GM21526 (cell line): Measurements from ENCODE around the gene MLLT10.
"Not testable (repeated sequence)": the region's sequence is repeated elsewhere in the genome, so short reads cannot be mapped to it uniquely, and the experiment has no call there.

Source experiments
- ATAC-seq: cut with Tn5 transposase; IDR thresholded peaks from one replicate; pipeline ENCODE4 v1.9.1; 2021; ENCODE audit warnings: moderate library complexity; ENCODE audit not compliant: unreplicated experiment, low FRiP score

Gene MLLT10

DNA sequence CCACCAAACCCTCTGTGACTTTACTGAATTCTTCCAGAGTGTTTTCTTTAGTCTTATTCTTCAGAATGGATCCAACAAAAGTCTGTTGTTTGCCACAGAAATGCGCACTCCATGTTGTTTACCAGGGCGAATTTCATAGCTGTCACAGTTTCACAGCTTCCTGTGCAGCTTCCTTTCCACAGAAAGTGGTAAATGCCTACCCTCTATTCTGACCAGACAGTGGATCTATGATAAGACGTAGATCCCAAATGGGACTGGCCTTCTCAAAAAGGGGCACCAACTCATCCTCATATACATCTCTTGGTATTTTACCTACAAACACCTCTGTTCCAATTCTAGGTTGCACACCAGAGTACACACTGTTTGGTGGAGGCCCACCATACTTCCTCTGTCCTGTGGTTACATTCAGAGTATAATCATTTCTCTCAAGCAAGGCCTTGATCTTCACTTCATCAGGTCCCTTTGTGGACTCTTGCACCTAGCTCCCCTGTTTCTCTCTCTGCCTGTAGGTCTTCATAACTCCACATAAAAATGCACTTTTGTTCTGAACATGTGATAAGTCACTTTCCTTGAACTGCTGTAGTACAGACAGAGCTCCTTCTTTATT, 91.7 kb downstream of the MLLT10 start:
- no peak for ATAC-seq

DNA sequence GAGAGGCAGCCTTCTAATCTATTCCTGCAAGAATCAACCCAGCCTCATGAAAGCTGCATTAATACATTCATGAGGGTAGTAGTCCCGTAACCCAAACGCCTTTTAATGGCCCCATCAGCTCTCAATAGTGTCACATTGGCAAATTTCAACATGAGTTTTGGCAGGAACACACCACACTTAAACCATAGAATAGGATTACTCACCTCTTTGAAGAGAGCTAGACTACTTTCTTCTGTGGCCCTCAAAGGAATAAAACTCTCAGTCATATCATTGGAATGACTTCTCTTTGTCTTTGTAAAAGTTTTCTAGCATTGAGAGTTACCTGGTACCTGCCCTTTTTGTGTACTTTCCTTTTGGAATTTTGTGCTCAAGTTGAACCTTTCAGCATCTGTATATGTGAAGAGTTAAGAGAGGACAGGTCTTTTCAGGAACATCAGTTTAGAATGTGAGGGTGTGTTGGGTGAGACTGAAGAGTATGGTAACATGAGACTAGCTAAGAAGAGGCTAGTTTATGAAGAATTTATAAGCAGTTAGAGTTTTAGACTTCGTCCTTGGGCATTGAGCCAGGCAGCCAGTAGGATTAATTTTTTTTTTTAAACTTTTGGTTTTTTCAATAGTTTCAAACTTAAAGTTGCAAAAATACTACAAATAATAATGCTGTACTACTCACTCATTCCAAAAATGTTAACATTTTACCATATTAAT, 92.6 kb downstream of the MLLT10 start:
- no peak for ATAC-seq

GRCh38 chr10:21627331-21627730, 93.3 kb downstream of the MLLT10 start:
- ATAC-seq, result no peak

DNA sequence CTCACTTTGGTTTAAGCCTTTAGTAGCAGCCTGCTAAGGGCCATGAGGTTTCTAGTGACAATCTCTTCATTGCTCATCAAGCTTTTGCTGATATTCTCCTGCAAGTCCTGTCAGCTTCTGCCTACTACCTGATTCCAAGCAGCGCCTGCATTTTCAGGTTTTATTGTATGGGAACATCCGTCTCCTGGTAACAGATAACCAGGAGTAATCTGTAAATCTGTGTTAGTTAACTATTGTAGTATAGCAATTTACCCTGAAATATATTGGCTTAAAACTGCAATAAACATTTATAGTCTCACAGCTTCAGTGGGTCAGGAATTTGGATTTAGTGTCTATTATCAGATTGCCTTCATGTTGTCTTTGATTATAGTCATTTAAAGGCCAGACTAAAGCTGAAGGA, 94.0 kb downstream of the MLLT10 start:
- no peak for ATAC-seq

DNA sequence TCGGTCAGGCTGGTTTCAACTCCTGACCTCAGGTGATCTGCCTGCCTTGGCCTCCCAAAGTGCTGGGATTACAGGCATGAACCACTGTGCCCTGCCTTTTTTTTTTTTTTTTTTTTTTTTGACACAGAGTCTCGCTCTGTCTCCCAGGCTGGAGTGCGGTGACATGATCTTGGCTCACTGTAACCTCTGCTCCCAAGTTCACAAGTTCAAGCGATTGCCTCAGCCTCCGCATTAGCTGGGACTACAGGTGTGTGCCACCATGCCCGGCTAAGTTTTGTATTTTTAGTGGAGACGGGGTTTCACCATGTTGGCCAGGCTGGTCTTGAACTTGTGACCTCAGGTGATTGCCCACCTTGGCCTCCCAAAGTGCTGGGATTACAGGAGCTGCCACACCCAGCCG, 94.6 kb downstream of the MLLT10 start:
- ATAC-seq, result not testable (repeated sequence)

DNA sequence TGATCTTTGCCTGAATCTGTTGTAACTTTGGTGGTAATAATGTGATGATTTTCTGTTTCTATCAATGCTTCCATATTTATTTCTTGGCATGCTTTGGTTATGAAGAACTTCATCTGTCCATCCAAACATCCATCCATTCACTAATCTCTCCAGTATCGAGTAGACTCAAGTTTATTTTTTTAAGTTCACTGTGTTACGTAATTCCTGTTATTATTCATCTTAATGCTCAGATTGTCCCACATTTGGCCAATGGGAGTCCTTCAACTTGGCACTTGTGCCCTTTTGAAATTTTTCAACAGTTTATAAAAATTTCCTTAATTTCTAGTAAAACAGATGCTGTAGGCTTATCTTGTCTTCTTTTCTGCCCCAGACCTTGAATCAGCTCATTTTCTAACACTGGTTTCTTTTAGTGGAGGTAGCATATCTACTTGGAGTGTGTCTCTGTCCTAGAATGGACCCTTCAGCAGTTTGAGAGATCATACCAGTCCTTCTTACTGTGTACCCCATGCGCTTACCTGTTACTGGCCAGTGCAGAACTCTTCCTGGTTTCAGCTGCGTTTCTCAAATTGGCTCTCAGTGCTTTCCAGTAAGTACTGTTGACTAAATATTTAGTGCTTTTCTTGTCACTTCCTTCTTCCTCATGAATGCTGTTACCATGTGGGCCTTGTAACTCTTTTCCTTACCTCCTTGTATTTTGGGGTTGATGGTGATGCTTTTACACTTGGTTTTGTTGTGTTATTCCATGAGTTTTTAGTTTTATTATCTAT, 100.8 kb downstream of the MLLT10 start:
- no peak for ATAC-seq

- ATAC-seq, result no peak
Measured at GRCh38 chr10:21637795-21638194, 103.8 kb downstream of the MLLT10 start.

DNA sequence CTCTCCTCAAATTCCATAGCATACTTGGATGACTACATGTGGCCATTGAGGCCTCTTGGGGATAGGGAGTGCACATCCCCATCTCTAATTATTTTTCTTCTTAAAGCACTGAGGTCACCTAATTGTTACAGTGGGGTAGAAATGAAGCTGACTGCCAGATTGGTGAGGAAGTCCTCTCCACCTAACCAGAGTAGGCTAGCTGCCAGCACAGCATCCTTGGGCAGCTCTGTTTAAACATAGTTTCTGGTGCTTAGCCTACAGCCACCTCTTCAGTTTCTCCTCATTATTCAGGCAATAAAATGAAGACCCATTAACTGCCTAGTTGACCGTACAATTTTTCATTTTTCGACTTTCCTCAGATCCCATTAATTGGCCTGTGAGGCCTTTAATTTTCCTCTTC, 104.6 kb downstream of the MLLT10 start:
- ATAC-seq, result no peak

DNA sequence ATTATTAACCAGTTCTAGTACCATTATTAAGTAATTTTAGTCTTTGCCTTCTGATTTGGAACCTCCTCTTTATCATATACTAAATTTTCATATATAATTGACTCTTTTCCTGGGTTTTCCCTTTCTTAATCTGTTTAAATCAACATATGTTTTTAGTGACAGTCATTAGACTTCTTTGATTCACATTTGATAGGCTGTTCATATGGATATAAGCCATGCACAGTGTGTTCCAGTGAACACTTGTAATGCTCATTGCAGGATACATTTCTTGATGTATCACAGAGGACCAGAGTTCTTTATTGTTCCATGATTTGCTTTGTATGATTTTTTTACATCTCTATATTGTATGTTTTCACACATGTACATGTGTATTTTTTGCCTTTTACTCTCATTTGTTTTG, 114.0 kb downstream of the MLLT10 start:
- no peak for ATAC-seq

GRCh38 chr10:21649454-21649872, 115.4 kb downstream of the MLLT10 start:
- no peak for ATAC-seq

DNA sequence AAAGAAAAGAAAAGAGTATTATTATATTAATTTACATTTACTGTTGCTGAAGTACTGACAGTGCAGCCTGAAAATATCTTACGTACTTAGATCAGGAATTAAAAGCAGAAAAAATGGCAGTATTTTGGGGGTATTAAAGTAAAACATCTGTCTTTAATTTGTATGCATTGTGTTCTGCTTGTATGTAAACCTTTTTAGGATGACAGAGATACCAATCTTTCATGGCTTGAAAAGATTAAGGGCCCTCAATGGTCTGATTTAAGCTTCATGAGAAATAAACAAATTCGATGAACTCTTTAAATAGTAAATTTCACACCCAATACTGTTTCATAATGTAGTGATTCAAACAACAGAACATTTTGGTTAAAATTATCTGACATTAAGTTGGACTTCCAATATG, 116.3 kb downstream of the MLLT10 start:
- ATAC-seq, result no peak

- no peak for ATAC-seq
Measured at GRCh38 chr10:21655236-21655635, 121.2 kb downstream of the MLLT10 start.

- no peak for ATAC-seq
Measured at GRCh38 chr10:21655687-21656086, 121.7 kb downstream of the MLLT10 start.

DNA sequence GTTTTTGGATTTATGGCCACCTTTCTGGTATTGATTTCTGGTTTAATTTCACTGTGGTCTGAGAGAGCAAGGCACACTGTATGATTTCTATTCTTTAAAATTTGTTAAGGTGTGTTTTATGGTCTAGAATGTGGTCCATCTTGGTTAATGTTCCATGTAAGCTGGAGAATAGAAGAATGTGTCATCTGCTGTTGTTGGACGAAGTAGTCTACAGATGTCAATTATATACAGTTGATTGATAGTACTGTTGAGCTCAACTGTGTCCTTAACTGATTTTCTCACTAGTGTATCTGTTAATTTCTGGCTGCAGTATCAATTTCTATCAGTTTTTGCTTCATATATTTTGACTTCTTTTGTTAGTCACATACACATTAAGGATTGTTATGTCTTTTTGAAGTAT, 127.1 kb downstream of the MLLT10 start:
- ATAC-seq, result no peak

GRCh38 chr10:21661935-21662334, 127.9 kb downstream of the MLLT10 start:
- no peak for ATAC-seq

DNA sequence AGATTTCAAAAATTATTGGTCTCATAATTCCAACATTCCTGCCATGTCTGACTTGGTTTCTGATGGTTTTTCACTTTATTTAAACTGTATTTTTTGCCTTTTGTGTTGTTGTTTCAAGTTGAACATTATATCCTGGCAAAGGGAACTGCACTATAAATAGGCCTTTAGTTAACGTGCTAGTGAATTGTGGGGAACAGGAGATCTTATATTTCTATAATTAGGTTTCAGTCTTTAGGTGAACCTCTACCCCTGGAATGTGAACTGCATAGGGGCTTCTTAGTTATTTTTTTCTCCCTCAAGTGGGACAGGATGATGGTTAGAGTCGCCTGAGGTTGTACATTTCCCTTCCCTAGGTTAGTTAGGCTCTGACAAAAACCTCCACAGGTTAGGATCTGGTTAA, 128.6 kb downstream of the MLLT10 start:
- ATAC-seq, result no peak

GRCh38 chr10:21668831-21669230, 134.8 kb downstream of the MLLT10 start:
- no peak for ATAC-seq

GRCh38 chr10:21670391-21670790, 136.4 kb downstream of the MLLT10 start:
- ATAC-seq, result no peak

- ATAC-seq, result no peak
Measured at GRCh38 chr10:21673668-21674067, 139.6 kb downstream of the MLLT10 start.

DNA sequence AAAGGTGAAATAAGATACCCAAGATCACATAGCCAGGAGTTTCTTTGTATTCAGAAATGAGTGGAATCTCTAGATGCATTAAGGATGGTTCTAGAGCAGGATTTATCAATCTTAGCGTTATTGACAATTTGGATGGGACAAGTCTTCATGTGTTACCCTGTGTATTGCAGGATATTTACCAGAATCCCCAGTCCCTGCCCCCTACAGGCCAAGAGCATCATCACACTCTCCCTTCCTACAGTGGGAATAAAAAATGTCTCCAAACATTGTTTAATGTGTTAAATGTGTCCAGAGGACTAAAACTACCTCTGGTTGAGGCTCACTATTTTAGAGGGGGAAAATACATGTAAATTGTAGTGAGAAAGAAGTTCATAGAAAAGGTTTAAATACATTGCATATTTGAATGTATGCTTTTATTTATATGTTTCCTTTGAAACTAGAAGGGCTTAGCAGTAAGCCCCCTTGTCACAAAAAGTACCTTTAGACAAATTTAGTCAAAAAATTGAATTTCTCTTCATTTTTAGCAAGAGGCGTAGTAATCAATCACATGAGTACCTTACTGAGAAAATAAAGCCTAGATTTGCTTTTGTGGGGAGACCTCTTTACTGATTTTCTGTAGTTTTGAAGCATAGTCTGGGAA, 141.2 kb downstream of the MLLT10 start:
- no peak for ATAC-seq

DNA sequence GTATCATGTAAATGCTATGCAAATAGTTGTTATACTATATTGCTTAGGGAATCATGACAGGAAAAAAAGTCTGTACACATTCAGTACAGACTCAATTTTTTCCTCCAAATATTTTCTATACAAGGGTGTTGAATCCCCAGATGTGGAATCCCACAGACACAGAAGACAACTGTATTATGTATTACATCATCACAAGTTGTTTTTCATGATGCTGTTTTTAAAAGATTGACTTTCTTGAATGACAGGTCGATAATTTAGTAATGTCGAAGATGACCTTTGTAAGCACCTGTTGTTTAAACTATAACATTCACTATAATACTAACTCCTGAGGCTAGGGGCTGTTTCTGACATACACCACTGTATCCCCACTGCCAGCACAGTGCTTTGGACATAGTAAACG, 143.5 kb downstream of the MLLT10 start:
- no peak for ATAC-seq
